ENCODE data around the gene ZNF490. TPM values are rescaled to one million over a fixed set of nuclear protein-coding genes. Genes with fewer than 3 reads are reported as not detected.

Gene ZNF490
- total and polyA plus RNA-seq, 2 donors (not counting 1 experiment from before 2014, with no cell fraction given) = 5.7 to 21.2 TPM

DNA sequence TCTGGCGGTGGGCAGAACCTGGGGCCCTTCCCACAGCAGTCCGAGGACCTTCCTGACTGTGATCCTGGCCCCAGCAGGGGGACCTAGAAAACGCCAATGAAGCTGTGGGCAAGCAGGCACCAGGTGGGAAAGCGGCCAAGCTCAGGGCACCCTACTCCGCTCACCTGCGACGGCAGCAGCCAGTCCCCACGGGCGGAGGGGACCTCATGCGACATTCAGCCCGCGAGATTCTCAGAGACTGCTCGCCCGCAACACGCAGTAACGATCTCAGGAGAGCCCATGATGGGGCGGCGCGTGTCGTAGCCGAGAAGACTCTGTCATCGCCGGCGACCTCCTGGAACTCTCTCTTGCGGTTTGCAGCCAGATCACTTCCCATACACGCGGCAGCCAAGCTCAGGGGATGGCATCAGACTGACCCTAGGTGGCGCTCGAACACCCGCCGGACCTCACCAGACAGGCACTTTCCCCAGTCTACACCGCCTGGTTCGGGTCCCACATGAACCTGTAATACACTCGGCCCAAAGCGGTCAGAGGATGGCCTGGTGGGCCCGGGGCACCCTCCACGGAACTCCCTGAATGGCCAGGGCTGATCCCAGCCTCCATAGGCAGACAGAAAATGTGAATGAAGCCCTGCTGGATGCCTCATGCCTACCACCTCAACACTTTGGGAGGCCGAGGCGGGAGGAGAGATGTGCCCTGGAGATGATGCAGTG is 29.4 kb upstream of the ZNF490 start:
- 11% methylated on average over 37 of the region's 39 CpGs for WGBS (ENCODE audit: insufficient coverage)
- peak overlapping the region in 4 of 5 experiments; percentile 18 to 48 (median 36) for H3K4me3 ChIP-seq (ENCODE audit: control extremely low read depth in 1 of 5, extremely low read depth in 1 of 5, insufficient read depth in 1 of 5, low read depth in 2 of 5, low read length in 4 of 5)

More for the DNA sequence above, 29.4 kb upstream of the ZNF490 start:
- peak overlapping the region; percentile 78 for H3K27ac Mint-ChIP-seq
- no peaks in the 10 kb centered on the region for H3K9me3 Mint-ChIP-seq (ENCODE audit: insufficient read depth)
- intact Hi-C loops (cut with micrococcal nuclease) = loop anchor here (1.0 kb wide), 3 partner anchors 25 to 32 kb away; partner anchors contain the start of genes ZNF490 and ZNF791
- peak; percentile 91 for DNase-seq
- ChIA-PET POLR2A (interaction anchor here (0.6 to 1.2 kb wide), 4 partner anchors 10 to 1938 kb away, joined by 4 to 10 read pairs (median 6); partner anchors contain the start of genes ZNF490 and ZNF791), CTCF (interaction anchor here (0.7 to 1.9 kb wide), 21 partner anchors 9 to 842 kb away, joined by 3 to 21 read pairs (median 5); partner anchors contain the start of genes MAN2B1, WDR83, ZNF490 and ZNF791)
- no peaks in the 10 kb centered on the region for H3K27me3 ChIP-seq (replicated peaks in 1 of 4; ENCODE audit: control extremely low read depth in 1 of 4, control insufficient read depth in 3 of 4, insufficient read depth in 4 of 4, low read length in 3 of 4)
- peak overlapping the region; percentile 58 for H3K9ac ChIP-seq (ENCODE audit: low read length)
- peak; percentile 95 for ATAC-seq (ENCODE audit: low read depth)
- H4K20me1 ChIP-seq (ENCODE audit: control insufficient read depth, insufficient read depth, low read length, poor library complexity, severe bottlenecking) = peaks cover 5% of the 10 kb centered on the region
- no peaks in the 10 kb centered on the region for H3K27me3 Mint-ChIP-seq
- H3K27ac ChIP-seq (ENCODE audit: low read length in 2 of 2) = peak overlapping the region; percentile 22 to 60
- H3K36me3 ChIP-seq (replicated peaks in 1 of 2; ENCODE audit: control extremely low read depth in 1 of 2, control insufficient read depth in 1 of 2, extremely low read depth in 1 of 2, insufficient read depth in 2 of 2, low read length in 1 of 2) = peaks cover 0 to 14% of the 10 kb centered on the region in 2 experiments
- peaks cover 8 to 12% of the 10 kb centered on the region in 2 donors for H3K4me1 ChIP-seq (ENCODE audit: control insufficient read depth in 2 of 2, insufficient read depth in 2 of 2, low read length in 2 of 2)
- H3K4me1 Mint-ChIP-seq = peaks cover 18% of the 10 kb centered on the region
- TF ChIP-seq, protein P1, sequence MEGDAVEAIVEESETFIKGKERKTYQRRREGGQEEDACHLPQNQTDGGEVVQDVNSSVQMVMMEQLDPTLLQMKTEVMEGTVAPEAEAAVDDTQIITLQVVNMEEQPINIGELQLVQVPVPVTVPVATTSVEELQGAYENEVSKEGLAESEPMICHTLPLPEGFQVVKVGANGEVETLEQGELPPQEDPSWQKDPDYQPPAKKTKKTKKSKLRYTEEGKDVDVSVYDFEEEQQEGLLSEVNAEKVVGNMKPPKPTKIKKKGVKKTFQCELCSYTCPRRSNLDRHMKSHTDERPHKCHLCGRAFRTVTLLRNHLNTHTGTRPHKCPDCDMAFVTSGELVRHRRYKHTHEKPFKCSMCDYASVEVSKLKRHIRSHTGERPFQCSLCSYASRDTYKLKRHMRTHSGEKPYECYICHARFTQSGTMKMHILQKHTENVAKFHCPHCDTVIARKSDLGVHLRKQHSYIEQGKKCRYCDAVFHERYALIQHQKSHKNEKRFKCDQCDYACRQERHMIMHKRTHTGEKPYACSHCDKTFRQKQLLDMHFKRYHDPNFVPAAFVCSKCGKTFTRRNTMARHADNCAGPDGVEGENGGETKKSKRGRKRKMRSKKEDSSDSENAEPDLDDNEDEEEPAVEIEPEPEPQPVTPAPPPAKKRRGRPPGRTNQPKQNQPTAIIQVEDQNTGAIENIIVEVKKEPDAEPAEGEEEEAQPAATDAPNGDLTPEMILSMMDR (IDR thresholded peaks at IDR 0.05) = peak; percentile 89
- no peak for TF ChIP-seq EZH2 (IDR thresholded peaks at IDR 0.05; ENCODE audit: borderline replicate concordance, insufficient read depth, low read depth, low read length, poor library complexity, severe bottlenecking)
- peak overlapping the region; percentile 85 for H3K4me2 ChIP-seq (replicated peaks; ENCODE audit: low read depth, low read length, poor library complexity, severe bottlenecking)
- H2AFZ ChIP-seq (ENCODE audit: insufficient read depth, low read depth, low read length, poor library complexity, severe bottlenecking) = peak overlapping the region; percentile 88
- H3K9me3 ChIP-seq (ENCODE audit: control extremely low read depth in 1 of 3, control insufficient read depth in 2 of 3, insufficient read depth in 1 of 3, low read length in 2 of 3) = no peaks in the 10 kb centered on the region
- H3K4me3 Mint-ChIP-seq = peak overlapping the region; percentile 82
- peaks cover 18% of the 10 kb centered on the region for H3K79me2 ChIP-seq (ENCODE audit: control insufficient read depth, insufficient read depth, low read length)

Data from B cell (primary cell).